HG03432 (cell line): ENCODE measurements around the gene RPL31.

Source experiments
- ATAC-seq: cut with Tn5 transposase; IDR thresholded peaks from one replicate; pipeline ENCODE4 v1.9.1; 2021; ENCODE audit warnings: mild to moderate bottlenecking, moderate library complexity; ENCODE audit not compliant: unreplicated experiment

Gene RPL31

GRCh38 chr2:100974712-100975520 is 27.2 kb upstream of the RPL31 start:
- no peak for ATAC-seq

DNA sequence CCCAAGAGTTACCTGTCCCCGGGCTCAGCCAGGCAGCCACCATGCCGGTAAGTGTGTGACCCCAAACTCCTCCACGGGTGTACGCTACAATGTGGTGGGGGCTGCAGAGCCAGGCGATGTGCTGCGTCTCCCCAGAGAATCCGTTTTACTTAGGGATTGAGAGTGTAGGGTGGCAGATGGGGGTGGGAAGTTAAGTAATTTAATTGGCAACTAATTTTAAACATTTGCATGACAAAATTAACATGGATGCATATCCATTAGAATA is 26.6 kb upstream of the RPL31 start:
- no peak for ATAC-seq

DNA sequence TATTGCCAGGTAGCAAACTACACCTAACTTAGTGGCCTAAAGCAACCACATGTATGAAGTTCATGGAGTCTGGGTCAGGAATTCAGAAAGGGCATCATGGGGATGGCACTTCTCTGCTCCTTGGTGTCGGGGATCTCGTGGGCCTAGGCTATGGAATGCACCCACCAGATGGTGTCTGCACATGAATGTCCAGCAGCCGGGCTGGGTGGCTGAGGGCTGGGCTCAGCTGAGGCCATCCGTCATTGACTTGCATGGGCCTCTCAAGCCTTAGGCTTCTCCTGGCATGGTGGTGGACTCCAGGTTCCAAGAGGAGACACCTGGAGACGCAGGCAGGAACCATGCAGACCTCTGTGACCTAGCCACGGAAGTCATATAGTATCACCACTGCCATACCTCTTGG is 26.0 kb upstream of the RPL31 start:
- no peak for ATAC-seq

GRCh38 chr2:100976645-100977391 is 25.3 kb upstream of the RPL31 start:
- ATAC-seq = peak; percentile 92

- ATAC-seq = no peak
Observed at GRCh38 chr2:100977511-100977910, 24.6 kb upstream of the RPL31 start.

DNA sequence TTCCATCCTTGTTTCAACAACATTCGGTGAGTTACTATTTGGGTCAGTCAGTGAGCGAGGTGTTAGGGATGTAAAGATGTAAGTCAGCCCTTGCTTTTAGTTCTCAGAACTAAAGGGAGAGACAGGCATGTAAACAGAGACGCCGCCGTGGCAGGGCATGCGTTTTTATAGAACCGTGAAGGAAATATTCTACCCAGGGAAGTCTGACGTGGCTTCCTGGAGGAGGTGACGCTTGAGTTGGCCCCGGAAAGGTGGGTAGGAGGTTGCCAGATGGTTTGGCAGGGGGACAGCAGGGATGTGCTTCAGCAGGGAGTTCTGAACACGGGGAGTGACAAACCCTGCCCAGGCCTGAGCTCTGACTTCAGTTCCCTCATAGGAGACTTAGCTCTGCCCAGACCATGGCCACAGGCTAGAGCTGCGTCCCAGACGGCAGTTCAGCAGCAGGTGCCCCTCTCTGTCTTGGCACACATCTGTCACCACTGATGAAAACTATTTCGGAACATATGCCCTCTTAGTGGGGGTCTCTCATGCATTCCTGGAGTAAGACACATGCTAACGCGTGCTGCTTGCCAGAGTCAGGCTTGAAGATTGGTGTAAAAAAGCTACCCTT is 23.4 kb upstream of the RPL31 start:
- no peak for ATAC-seq

DNA sequence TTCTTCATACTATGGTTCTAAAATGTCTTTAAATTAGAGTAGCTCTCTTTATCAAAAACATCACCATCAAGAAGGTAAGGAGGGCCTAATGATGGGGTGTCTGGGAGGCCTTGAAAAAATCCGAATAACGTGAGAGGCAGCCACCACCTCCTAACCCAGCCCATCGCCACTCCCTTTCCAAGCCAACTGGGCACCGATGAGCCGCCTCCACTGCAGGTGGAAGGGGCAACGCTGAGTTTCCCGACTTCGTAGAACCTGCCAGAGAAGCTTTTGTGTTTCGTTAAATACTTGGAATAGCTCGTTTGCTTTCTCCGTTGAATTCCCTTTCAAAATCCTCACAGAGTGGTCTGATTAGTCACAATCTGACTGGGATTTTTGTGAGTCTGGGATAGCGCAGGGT is 22.0 kb upstream of the RPL31 start:
- no peak for ATAC-seq

- ATAC-seq = no peak
Observed at GRCh38 chr2:100981011-100981410, 21.1 kb upstream of the RPL31 start.

DNA sequence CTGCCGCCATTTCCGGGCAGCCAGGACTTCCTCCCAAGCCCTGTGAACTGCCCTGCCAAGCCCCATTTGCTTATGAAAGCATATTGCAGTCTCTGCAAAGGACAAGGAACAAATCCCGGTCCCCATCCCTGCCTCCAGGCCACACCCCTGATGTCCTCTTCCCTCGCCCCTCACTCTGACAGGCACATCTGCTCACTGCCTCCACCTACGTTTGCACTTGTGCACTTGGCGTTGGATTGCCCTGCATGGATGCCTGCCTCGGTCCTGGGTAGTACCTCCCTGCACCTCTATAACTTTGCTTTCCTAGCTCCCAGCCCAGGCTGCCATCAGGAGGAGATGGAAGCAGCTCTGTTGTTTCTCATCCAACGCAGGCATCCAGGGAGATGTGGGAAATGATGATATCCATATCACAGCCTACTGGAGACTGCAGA is 19.6 kb upstream of the RPL31 start:
- no peak for ATAC-seq

- no peak for ATAC-seq
Observed at GRCh38 chr2:100983201-100983600, 18.9 kb upstream of the RPL31 start.

DNA sequence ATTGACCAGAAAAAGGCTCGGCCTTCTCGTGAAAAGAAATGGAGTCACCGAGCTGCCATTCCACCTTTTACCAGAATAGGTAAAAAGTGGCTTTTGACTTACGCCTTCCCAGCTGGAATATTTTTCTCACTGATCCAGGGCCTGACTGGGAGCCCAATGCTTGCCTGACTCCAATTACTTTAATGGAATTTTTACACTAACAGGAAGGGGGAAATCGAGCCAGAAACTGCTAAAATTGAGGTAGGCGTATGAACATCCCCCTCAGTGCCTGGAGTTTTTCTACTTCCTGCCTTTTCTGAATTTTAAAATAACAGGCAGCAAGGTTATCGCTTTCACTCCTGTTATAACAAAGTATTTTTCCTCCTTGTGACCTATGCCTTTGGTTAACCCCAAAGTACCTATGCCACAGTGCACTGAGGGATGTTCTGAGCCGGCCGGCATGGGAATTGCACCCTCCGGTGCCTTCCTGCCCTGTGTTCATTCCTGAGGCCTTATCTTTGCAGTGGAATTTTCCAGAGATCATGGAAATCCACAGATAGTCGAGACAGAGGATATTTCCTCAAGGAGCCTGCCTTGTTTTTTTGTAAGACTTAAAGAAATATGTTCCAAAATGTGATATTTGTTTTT is 18.3 kb upstream of the RPL31 start:
- no peak for ATAC-seq

GRCh38 chr2:100984892-100985307 is 17.2 kb upstream of the RPL31 start:
- ATAC-seq = peak; percentile 65

DNA sequence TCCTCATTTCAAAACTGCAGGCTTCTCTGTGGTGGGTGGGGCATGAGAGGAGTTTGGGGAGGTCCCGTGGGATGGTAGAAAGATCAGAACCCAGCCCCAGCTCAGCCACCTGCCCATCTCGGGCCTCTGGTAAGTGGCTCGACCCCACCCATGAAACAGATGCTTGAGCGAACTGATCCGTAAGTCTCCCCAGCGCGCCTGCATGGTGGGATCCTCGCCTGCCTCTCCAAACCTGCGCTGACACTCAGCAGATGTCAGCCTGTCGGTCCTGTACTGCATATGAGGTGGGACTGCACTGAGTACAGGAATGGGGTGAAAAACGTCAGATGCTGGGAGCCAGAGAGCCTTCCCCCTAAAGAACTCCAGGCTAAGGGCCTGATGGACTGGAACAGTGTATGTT is 15.9 kb upstream of the RPL31 start:
- no peak for ATAC-seq

DNA sequence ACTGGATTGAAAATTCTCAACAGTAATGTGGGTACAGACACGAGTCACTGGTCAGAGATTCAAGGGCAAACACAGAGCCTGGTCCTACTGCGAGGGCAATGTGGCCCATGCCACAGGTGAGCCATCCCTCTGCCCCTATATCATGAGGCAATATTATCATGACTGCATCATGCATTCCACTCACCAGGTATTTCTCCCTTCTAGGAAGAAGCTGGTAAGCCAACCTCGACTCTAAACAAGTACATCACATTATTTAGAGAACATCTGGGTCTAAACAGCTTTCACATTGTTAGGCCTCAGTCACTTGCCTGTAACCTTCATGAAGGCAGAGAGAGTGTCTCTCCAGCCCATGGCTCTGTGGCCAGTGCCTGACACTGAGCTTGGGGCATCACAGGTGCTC is 14.6 kb upstream of the RPL31 start:
- ATAC-seq = no peak

- no peak for ATAC-seq
Observed at GRCh38 chr2:100987974-100988373, 14.1 kb upstream of the RPL31 start.

DNA sequence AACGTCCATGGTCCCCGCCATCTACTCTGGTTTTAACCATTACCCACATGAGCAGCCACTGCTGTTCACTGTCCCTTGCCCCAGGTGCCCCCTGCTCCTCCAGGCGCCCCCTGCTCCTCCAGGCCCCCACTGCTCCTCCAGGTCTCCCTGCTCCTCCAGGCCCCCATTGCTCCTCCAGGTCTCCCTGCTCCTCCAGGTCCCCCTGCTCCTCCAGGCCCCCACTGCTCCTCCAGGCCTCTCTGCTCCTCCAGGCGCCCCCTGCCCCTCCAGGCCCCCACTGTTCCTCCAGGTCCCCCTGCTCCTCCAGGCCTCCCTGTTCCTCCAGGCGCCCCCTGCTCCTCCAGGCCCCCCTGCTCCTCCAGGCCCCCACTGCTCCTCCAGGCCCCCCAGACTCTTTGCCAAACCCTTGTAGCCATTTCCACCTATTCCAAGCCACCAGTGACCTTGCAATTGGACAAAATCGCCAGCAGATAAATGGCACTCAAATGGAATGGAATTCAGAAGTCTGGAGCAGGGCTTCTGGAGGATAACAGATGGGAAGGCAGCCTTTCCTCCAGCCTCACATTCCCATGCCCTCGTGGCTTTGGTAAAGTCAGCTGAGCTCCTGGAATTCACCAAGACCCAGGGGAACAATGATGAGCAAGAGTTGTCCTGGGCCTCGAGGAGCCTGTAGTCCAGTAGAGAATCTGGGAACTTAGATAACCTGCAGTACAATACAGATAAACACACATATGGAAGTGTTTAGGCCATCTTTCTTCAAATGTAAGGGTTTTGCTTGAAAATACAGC is 13.3 kb upstream of the RPL31 start:
- no peak for ATAC-seq

DNA sequence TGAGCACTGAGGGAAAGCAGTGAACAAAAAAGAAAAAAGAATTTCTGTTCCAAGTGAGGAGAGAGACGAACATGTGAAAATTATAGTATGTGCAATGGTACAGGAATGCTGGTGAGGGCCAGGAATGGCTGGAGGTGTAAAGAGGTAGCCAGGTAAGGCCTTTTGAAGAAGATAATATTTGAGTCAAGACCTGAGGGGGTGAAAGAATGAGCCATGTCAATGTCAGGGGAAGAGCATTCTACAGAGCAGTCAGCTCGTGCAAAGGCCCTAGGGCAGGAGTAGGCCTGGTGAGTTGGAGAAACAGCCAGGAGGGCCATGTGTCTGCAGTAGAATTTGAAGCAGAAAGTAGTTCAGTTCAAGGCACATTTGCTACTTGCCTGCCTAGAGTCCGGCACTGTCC is 12.4 kb upstream of the RPL31 start:
- ATAC-seq = no peak

- no peak for ATAC-seq
Observed at GRCh38 chr2:100990166-100990565, 11.9 kb upstream of the RPL31 start.

DNA sequence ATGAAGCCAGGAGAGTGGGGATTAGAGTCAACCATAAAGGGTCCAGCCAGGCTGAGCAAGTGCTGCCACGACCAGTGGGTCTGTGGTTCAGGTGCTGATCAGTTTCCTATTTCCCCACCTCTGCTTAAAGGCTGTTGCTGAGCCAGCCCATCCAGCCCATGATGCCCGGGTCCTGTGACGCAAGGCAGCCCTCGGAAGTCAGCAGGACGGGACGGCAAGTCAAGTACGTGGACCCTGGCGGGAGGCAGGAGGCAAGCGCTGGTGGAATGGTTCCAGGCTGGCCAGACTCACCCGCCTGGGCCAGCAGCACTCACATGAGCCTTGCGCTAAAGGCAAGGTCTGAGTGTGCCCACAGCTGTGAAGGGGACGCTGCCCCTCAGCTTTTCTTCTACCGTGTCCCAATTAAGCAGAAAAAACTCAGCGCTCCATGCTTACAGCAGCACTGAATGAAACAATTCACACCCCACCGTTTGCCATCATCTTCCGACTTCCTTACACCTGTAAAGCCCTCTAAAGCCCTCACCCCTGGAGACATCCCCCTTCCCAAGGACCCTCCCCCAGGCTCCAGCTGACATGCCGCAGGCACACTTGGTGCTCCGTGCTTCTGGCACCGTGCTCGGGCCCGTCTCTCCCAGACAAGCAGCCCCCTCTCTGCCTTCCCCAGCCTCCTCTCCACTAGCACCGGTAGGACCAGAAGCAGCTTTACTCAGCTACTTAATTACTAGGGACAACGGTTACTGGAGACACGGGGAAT is 11.3 kb upstream of the RPL31 start:
- no peak for ATAC-seq

- ATAC-seq = no peak
Observed at GRCh38 chr2:100991404-100991773, 10.7 kb upstream of the RPL31 start.
